Activated naive CD4-positive, alpha-beta T cell treated with anti-CD3 and anti-CD28 coated beads for 36 hours (primary cell): ENCODE measurements around the gene B3GLCT. TPM values are rescaled to one million over a fixed set of nuclear protein-coding genes. Genes with fewer than 3 reads are reported as not detected.

Experiments
- CTCF ChIA-PET: fragments of 350-600 bp; sonication (Branson Sonifier 250); formaldehyde crosslinking; loops from one replicate; lab custom pipeline; 2021; ENCODE audit warnings: antibody characterized with exemption; lab: Charles Lee
- DNase-seq: peaks from one replicate; pipeline ENCODE4 v3.0.0-alpha.2; 2020
- H3K27ac Mint-ChIP-seq: one replicate; pipeline ENCODE4 v1.8.0; 2021; ENCODE audit warnings: mild to moderate bottlenecking, mixed read lengths
- H3K27me3 Mint-ChIP-seq: one replicate; pipeline ENCODE4 v1.8.0; 2021; ENCODE audit warnings: low read depth, mixed read lengths
- H3K36me3 Mint-ChIP-seq: one replicate; pipeline ENCODE4 v1.8.0; 2021; ENCODE audit warnings: low read depth, mixed read lengths
- H3K4me1 Mint-ChIP-seq: one replicate; pipeline ENCODE4 v1.8.0; 2021; ENCODE audit warnings: low read depth, mixed read lengths
- H3K4me3 Mint-ChIP-seq: one replicate; pipeline ENCODE4 v1.8.0; 2021; ENCODE audit warnings: mild to moderate bottlenecking, moderate library complexity, mixed read lengths
- H3K9me3 Mint-ChIP-seq: one replicate; pipeline ENCODE4 v1.8.0; 2021; ENCODE audit warnings: mixed read lengths
- intact Hi-C: fragments of 100-400 bp; cut with micrococcal nuclease; formaldehyde crosslinking; loops from one replicate; pipeline ENCODE4 v1.15.1; 2023
- total RNA-seq, 2 experiments: library from RNA; stranded (reverse); gene quantifications; one replicate each; pipeline ENCODE4 v1.2.3, GENCODE V29; 2021

The B3GLCT gene
- total RNA-seq, 2 experiments from 2014 or later: 1.2 to 1.5 TPM

- Mint-ChIP-seq H3K4me1 (no peaks in the 10 kb centered on the region), H3K4me3 (no peak overlapping the region), H3K9me3 (peaks cover 55% of the 10 kb centered on the region), H3K27me3 (no peaks in the 10 kb centered on the region), H3K27ac (no peak overlapping the region), H3K36me3 (peaks cover 40% of the 10 kb centered on the region)
- intact Hi-C loops: no loop called here
- no peak for DNase-seq
- CTCF ChIA-PET: no interaction called here
These were observed 112.1 kb downstream of the B3GLCT start for GRCh38 chr13:31311921-31312320.

GRCh38 chr13:31314961-31315360 is 115.2 kb downstream of the B3GLCT start:
- no peaks in the 10 kb centered on the region for H3K4me1 Mint-ChIP-seq
- peaks cover 38% of the 10 kb centered on the region for H3K9me3 Mint-ChIP-seq
- no peaks in the 10 kb centered on the region for H3K27me3 Mint-ChIP-seq
- H3K36me3 Mint-ChIP-seq: peaks cover 40% of the 10 kb centered on the region
- intact Hi-C loops: no loop called here
- H3K27ac Mint-ChIP-seq: no peak overlapping the region
- CTCF ChIA-PET: no interaction called here
- DNase-seq: no peak
- no peak overlapping the region for H3K4me3 Mint-ChIP-seq

- Mint-ChIP-seq H3K9me3 (peaks cover 2% of the 10 kb centered on the region), H3K27ac (no peak overlapping the region), H3K4me3 (no peak overlapping the region), H3K27me3 (no peaks in the 10 kb centered on the region), H3K4me1 (no peaks in the 10 kb centered on the region), H3K36me3 (peaks cover 18% of the 10 kb centered on the region)
- no peak for DNase-seq
- intact Hi-C loops: no loop called here
- CTCF ChIA-PET: no interaction called here
These were observed 121.2 kb downstream of the B3GLCT start for GRCh38 chr13:31320946-31321345.

- peaks cover 16% of the 10 kb centered on the region for H3K36me3 Mint-ChIP-seq
- CTCF ChIA-PET: no interaction called here
- DNase-seq: no peak
These were observed 121.7 kb downstream of the B3GLCT start for GRCh38 chr13:31321457-31321856.

GRCh38 chr13:31322026-31322425 is 122.3 kb downstream of the B3GLCT start:
- intact Hi-C loops: no loop called here
- H3K4me1 Mint-ChIP-seq: no peaks in the 10 kb centered on the region
- H3K9me3 Mint-ChIP-seq: no peaks in the 10 kb centered on the region
- H3K36me3 Mint-ChIP-seq: peaks cover 18% of the 10 kb centered on the region
- H3K27me3 Mint-ChIP-seq: no peaks in the 10 kb centered on the region
- H3K27ac Mint-ChIP-seq: no peak overlapping the region
- no peak for DNase-seq
- H3K4me3 Mint-ChIP-seq: no peak overlapping the region
- CTCF ChIA-PET: no interaction called here

More at GRCh38 chr13:31321457-31321856, 121.7 kb downstream of the B3GLCT start:
- intact Hi-C loops: no loop called here
- H3K4me3 Mint-ChIP-seq: no peak overlapping the region
- H3K9me3 Mint-ChIP-seq: peaks cover under 1% of the 10 kb centered on the region
- no peaks in the 10 kb centered on the region for H3K27me3 Mint-ChIP-seq
- H3K27ac Mint-ChIP-seq: no peak overlapping the region
- H3K4me1 Mint-ChIP-seq: no peaks in the 10 kb centered on the region

GRCh38 chr13:31322702-31323405 is 123.1 kb downstream of the B3GLCT start:
- DNase-seq: no peak
- no peaks in the 10 kb centered on the region for H3K4me1 Mint-ChIP-seq
- H3K27ac Mint-ChIP-seq: no peak overlapping the region
- CTCF ChIA-PET: no interaction called here
- H3K9me3 Mint-ChIP-seq: no peaks in the 10 kb centered on the region
- H3K27me3 Mint-ChIP-seq: no peaks in the 10 kb centered on the region
- H3K4me3 Mint-ChIP-seq: no peak overlapping the region
- H3K36me3 Mint-ChIP-seq: peaks cover 23% of the 10 kb centered on the region
- intact Hi-C loops: no loop called here

- Mint-ChIP-seq H3K4me1 (no peaks in the 10 kb centered on the region), H3K4me3 (no peak overlapping the region), H3K36me3 (peaks cover 27% of the 10 kb centered on the region), H3K9me3 (no peaks in the 10 kb centered on the region), H3K27ac (no peak overlapping the region), H3K27me3 (no peaks in the 10 kb centered on the region)
- CTCF ChIA-PET: no interaction called here
- intact Hi-C loops: no loop called here
- no peak for DNase-seq
These were observed 127.5 kb downstream of the B3GLCT start for GRCh38 chr13:31327182-31327860.

- H3K9me3 Mint-ChIP-seq: no peaks in the 10 kb centered on the region
- no peak overlapping the region for H3K27ac Mint-ChIP-seq
- no peak overlapping the region for H3K4me3 Mint-ChIP-seq
- H3K36me3 Mint-ChIP-seq: peaks cover 27% of the 10 kb centered on the region
- H3K4me1 Mint-ChIP-seq: no peaks in the 10 kb centered on the region
- no peak for DNase-seq
- intact Hi-C loops: no loop called here
- no peaks in the 10 kb centered on the region for H3K27me3 Mint-ChIP-seq
- CTCF ChIA-PET: no interaction called here
These were observed 128.9 kb downstream of the B3GLCT start for GRCh38 chr13:31328549-31329235.

GRCh38 chr13:31330236-31330635 is 130.5 kb downstream of the B3GLCT start:
- CTCF ChIA-PET: no interaction called here
- H3K9me3 Mint-ChIP-seq: peaks cover 3% of the 10 kb centered on the region
- H3K36me3 Mint-ChIP-seq: peaks cover 26% of the 10 kb centered on the region
- intact Hi-C loops: no loop called here
- no peak overlapping the region for H3K4me3 Mint-ChIP-seq
- no peak for DNase-seq
- no peak overlapping the region for H3K27ac Mint-ChIP-seq
- peaks cover 3% of the 10 kb centered on the region for H3K27me3 Mint-ChIP-seq
- no peaks in the 10 kb centered on the region for H3K4me1 Mint-ChIP-seq

GRCh38 chr13:31331068-31331467 is 131.3 kb downstream of the B3GLCT start:
- Mint-ChIP-seq H3K27ac (no peak overlapping the region), H3K9me3 (peaks cover 3% of the 10 kb centered on the region), H3K4me3 (no peak overlapping the region), H3K36me3 (peaks cover 25% of the 10 kb centered on the region), H3K4me1 (no peaks in the 10 kb centered on the region), H3K27me3 (peaks cover 3% of the 10 kb centered on the region)
- CTCF ChIA-PET: no interaction called here
- intact Hi-C loops: no loop called here
- no peak for DNase-seq

GRCh38 chr13:31334547-31334946 is 134.8 kb downstream of the B3GLCT start:
- H3K4me3 Mint-ChIP-seq: no peak overlapping the region
- peaks cover 9% of the 10 kb centered on the region for H3K36me3 Mint-ChIP-seq
- peaks cover 8% of the 10 kb centered on the region for H3K9me3 Mint-ChIP-seq
- CTCF ChIA-PET: no interaction called here
- no peak overlapping the region for H3K27ac Mint-ChIP-seq
- no peak for DNase-seq
- intact Hi-C loops: no loop called here
- H3K27me3 Mint-ChIP-seq: peaks cover 3% of the 10 kb centered on the region
- H3K4me1 Mint-ChIP-seq: no peaks in the 10 kb centered on the region

- Mint-ChIP-seq H3K4me1 (no peaks in the 10 kb centered on the region), H3K27ac (no peak overlapping the region), H3K9me3 (peaks cover 8% of the 10 kb centered on the region), H3K4me3 (no peak overlapping the region), H3K36me3 (peaks cover 8% of the 10 kb centered on the region), H3K27me3 (peaks cover 3% of the 10 kb centered on the region)
- intact Hi-C loops: no loop called here
- CTCF ChIA-PET: no interaction called here
- DNase-seq: no peak
These were observed 135.3 kb downstream of the B3GLCT start for GRCh38 chr13:31334994-31335557.
